GM23248 (cell line): Measurements from ENCODE around the gene PTPRD.

ENCODE experiments used
- EZH2 ChIP-seq: fragments of 200-600 bp; sonication (generic); IDR thresholded peaks from 2 replicates; pipeline ENCODE4 v1.6.1; 2018; ENCODE audit warnings: antibody characterized with exemption, mild to moderate bottlenecking; ENCODE audit not compliant: insufficient read depth, poor library complexity, severe bottlenecking
- EZH2phosphoT487 ChIP-seq: fragments of 200-600 bp; sonication (generic); IDR thresholded peaks from 2 replicates; pipeline ENCODE4 v1.6.1; 2018; ENCODE audit warnings: antibody characterized with exemption, moderate library complexity, mild to moderate bottlenecking, low read depth; ENCODE audit not compliant: insufficient read depth

GRCh38 chr9:8585036-8585435 lies 2027.8 kb downstream of the PTPRD start:
- no peak for TF ChIP-seq EZH2
- no peak for TF ChIP-seq EZH2phosphoT487
